ENCODE measurements around the gene SYNPO. TPM values are rescaled to one million over a fixed set of nuclear protein-coding genes. Genes with fewer than 3 reads are reported as not detected.

The SYNPO gene
- total RNA-seq, 2 donors from 2014 or later = 43.6 to 73.9 TPM

DNA sequence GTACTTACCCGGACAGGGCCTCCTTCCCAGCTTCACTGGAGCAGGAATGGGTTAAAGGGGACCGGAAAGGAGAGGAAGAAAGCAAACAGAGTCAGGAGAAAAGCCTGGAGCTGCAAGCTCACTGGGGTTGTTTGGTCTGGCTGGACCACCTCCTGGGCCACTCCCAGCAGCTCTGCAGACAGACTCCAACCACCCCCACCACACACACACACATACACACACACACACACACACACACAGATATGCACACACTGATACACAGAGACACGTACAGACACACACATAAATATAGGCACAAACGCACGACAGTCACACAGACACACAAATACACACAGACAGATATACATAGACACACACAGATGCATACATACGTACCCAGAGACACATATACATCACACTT is 34.9 kb upstream of the SYNPO start:
- intact Hi-C loops (cut with DNase I, micrococcal nuclease) = no loop called here
- ATAC-seq = no peak
- DNase-seq = no peak

DNA sequence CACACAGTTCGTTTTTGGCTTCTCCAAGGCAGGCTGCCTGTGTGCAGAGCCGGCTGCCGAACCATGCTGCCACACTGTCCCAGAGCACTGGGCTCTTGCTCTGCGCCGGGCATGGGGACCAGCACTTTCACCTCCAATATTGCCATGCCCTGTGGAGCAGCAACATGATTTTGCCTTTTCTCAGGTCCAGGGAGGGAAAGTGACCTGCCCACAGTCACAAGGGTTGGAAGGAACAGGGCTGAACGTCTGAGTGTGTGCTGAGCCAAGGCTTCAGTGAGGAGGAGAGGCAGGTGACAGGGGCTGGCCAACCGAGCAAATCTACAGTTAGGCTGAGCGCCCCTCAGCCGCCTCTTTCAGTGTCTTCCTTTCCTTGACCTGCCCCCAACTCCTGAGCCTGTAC is 34.0 kb upstream of the SYNPO start:
- no peak for DNase-seq
- ATAC-seq = no peak
- intact Hi-C loops (cut with DNase I, micrococcal nuclease) = no loop called here

DNA sequence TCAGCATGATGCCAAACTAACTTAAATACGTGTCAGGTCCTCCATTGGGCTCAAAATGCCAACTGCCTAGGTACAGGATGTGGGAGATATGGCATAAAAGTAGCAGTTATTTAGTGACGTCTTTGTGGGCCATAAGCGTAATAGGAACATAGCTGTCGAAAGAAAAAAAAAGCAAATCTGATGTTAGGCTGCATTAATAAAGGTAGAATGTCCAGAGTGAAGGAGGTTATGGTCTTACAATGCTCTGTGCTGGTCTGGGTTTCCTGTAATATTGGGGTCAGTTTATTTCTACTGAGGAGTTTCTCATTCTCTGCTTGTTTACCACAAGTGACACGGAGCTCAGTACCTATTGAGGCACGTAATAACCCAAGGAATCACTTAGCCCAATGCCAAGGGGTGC is 33.4 kb upstream of the SYNPO start:
- intact Hi-C loops (cut with DNase I, micrococcal nuclease) = no loop called here
- DNase-seq = no peak
- ATAC-seq = no peak

DNA sequence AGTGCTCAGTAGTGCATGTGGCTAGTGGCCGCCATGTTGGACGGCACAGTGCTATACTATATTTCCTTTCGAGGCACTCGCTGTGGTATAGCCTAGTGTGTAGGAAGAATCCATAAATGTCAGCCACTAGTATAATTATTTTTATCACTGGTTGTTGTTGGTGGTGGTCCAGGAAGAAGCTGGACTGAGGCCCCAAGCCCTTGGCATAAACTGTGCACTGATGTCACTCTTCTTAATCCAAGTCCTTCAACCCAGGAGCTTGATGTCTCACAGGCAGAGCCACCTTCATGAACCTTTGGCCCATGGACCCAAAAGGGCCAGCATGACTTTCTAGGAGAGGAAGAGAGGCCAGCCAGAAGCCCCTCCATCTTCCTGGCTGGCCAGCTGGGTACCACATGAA is 32.5 kb upstream of the SYNPO start:
- DNase-seq = no peak
- ATAC-seq = no peak
- intact Hi-C loops (cut with DNase I, micrococcal nuclease) = no loop called here

DNA sequence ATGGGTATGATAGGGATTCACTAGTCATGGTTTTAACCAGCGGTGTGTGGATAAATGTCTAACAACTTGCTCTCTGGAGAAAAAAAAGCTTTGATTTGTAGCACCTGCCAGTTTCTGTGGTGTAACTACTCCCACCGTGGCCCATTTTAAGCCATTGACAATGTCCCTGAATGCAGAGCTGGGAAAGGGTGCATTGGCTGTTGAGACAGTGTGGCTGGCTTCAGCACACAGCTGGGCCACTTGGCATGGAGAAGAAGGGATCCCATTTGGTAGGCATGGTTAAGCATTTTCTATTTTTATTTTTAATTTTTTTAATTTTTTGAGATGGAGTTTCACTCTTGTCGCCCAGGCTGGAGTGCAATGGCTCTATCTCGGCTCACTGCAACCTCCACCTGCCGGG is 31.5 kb upstream of the SYNPO start:
- DNase-seq = no peak

DNA sequence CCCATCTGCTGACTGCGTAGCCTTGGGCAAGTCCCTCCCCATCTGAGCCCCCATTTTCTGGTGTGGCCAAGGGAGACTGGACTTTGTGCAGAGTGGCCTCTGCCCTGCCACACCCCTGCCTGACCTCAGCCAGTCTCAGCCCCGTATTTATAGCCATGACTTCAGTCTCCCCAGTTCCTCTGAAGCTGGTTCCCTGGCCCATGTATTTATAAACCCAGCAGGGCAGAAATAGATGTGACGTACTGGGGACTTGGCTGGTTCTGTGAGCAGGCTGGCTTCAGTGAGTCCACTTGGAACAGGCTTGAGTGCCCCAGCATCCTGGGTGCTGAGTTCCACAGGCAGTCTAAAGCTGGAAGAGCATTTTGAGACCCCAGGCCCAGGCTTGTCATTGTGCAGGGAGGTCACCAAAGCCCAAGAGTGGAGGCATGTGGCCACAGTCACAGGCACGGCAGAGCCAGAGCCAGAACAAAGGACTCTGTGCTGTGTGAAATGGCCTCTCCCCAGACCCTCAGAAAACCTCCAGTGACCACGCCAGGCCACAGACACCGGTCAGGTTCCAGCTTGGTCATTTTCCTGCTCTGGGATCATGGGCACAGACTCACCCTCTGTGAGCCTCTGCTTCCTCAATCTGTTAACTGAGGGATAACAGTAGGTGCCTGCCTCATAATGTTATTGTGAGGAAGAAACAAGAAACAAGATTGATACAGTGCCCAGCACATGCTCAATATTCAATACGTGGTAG is 30.4 kb upstream of the SYNPO start:
- ATAC-seq (peak; percentile 78), DNase-seq (peak; percentile 44 to 67)
- intact Hi-C loops (cut with DNase I, micrococcal nuclease) = no loop called here

More for the DNA sequence above, 31.5 kb upstream of the SYNPO start:
- intact Hi-C loops (cut with DNase I, micrococcal nuclease) = no loop called here
- ATAC-seq = no peak

DNA sequence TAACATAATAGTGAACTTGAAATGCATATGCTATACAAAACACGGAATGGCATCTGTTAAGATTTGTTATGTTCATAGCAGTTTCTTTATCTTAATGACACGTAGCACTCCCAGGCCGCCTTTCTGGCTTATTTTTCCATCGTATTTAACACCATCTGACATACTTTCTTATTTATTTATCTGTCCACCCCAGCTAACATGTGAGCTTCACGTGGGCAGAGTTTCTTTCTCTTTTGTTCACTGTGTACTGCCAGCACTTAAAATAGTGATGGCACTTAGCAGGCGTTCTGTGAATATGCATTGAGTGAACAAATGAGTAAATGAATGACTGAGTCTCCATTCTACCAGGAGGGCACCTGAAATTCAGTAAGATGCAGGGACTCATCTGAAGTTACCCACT is 29.4 kb upstream of the SYNPO start:
- no peak for DNase-seq
- intact Hi-C loops (cut with DNase I, micrococcal nuclease) = no loop called here
- ATAC-seq = no peak

DNA sequence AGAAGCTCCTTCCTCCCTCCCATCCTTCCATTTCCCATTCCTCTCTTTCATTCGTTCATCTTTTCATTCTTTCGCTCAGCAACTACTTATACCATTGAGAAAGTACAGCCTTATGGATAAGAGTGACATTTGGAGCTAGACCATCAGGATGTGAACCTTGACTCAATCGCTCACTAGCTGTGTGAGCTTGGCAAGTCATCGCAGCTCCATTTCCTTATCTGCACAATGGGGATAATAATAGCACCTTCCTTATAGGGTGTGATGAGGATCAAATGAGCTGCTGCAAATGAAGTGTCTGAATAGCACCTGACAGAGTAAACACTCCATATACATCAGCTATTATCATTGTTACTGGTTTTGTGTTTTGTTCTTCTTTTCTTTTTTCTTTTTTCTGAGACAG is 28.1 kb upstream of the SYNPO start:
- ATAC-seq = peak; percentile 70
- intact Hi-C loops (cut with DNase I, micrococcal nuclease) = no loop called here
- peak in 1 of 2 donors; percentile 68 for DNase-seq

DNA sequence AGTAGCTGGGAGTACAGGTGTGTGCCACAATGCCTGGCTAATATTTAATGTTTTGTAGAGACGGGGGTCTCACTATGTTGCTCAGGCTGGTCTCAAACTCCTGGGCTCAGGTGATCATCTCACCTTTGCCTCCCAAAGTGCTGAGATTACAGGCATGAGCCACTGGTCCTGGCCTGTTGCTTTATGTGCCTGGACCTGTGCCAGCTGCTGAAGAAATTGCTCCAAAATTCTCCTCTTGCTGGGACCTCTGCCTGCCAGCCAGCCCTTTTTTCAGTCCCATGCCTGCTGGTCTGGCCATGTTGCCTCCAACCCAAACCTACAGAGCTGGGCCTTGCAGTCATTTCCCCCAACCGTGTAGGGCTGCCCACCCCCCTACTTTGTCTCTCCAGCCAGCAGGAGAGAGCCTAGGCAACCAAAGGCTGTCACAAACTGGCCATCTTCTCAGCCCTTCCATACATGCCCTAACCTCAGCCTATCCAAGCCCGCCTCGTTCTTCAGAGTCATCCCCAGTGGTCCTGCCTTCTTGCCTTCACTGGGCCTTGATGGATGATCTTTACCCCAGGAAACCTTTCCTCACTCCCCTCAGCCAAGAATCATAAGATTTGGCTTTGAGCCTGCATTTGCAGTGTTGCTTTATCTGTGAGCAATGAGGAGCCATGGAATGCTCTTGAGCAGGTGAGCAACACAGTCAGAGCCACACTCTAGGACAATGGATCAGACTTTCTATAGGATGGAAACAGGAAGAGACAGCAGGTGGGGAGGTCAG is 27.4 kb upstream of the SYNPO start:
- peak; percentile 47 to 55 for DNase-seq
- ATAC-seq = no peak

DNA sequence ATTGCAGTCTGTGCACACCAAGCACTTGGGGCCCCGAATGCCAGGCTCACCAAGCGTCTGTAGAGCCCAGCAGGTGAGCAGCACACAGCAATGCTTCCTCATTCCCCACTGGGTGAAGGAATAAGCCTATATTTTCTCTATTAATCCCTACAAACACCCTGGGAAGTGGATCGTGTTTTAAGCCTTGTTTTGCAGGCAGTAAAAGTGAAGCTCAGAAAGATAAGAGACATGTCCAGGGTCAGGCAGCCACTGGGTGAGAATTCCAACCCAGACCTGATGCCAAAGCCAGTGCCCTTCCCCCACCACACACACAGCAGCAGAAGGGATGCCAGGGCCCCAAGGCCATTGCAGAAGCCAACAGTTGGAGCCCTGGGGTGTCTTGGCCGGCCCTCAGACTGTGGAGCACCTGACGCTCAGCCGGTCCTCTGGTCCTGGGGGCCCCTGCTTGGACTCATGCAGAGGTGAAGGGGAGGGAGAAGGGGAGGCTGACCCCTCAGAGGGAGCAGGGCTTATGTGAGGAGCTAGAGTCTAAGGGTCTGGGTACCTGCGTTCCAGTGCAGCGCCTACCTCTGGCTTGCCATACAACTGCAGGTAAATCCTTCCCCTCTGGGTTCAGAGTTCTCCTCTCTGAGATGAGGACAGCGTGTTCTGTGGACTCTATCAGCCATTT is 26.3 kb upstream of the SYNPO start:
- DNase-seq (peak in 1 of 2 donors; percentile 25), ATAC-seq (no peak)
- intact Hi-C loops (cut with DNase I, micrococcal nuclease) = no loop called here

More for the DNA sequence above, 27.4 kb upstream of the SYNPO start:
- intact Hi-C loops (cut with DNase I, micrococcal nuclease) = no loop called here

DNA sequence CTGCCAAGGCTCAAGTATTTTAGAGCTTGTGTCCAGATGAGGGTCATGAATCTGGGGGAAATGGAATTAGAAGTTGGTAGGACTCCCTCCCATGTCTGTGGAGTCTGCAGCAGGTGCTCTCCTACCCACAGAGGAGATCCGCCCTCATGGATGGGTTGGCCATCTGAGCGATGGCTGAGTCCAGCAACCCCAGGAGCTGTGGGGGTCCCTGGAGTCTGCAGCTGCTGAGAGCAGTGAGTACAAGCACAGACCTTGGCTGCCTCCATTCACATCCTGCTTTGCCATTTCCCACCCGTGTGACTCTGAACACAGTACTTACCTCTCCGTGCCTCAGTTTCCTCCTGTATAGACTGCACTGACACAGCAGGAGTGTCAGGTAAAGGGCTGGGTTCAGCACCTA is 25.8 kb upstream of the SYNPO start:
- intact Hi-C loops (cut with DNase I, micrococcal nuclease) = no loop called here
- DNase-seq = no peak
- ATAC-seq = no peak

DNA sequence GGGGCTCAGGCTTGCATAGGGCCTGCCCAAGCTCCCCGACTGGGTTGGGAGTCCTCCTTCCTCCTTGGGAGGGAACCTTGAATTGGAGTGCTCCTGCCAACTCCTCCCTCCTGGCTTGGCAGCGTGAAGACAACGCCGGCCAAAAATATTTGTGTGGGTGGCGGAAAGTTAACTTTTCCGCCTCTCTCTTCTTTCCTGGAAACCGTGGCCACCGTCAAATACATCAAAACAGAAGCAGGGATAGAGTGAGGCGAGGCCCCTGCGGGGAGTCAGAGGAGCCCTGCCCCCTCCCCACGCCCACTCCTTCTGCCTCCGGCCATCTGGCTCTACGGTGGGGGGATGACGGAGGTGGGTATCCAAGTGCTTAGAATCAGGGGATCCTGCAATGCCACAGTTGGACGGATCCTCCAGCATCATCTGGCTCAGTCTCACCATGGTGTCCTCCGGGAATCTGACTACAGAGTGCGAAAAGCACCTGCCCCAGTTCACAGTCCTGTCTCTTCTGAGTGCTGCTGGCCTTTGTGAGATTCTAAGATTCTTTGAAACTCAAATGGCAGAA is 25.2 kb upstream of the SYNPO start:
- no peak for DNase-seq
- ATAC-seq = peak; percentile 10
- intact Hi-C loops (cut with DNase I, micrococcal nuclease) = no loop called here

DNA sequence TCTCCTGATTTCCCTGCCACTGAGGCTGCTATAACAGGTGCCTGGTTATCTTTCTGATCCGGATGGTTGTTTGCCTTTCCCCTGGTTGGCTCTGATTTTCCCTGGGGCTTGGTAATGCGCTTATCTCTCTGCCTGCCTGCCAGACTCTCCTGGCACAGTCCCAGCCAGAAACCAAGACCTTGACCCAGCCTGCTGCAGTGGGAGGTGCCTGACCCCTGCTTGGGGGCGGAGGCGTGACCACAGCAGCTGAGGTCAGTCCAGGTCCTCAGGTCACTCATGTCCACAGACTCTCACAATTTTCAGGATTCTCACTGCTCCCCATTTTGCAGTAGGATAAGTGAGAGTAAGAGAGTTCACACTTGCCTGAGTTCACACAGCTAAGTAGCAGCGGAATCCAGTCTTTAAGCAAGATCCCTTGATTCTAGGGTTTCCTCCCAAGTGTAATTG is 24.4 kb upstream of the SYNPO start:
- intact Hi-C loops (cut with DNase I, micrococcal nuclease) = no loop called here
- DNase-seq = peak; percentile 80 to 81
- ATAC-seq = peak; percentile 72

DNA sequence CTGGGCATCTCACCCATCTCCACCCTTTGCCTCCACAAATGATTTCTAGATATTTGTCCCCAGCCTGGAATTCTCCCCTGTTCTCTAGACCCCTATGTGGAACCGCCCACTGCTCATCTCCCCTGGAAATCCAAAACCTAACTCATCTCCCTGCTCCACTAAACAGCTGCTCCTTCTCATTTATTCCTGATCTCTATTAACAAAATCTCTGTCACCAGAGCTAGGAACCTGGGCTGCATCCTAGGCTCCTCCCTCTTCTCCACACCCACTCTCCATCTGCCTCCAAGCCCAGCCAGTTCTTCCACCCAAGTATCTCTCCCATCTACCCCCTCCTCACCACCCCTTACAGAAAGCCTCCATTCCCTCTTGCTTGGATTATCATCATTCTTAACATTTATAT is 24.0 kb upstream of the SYNPO start:
- DNase-seq (no peak), ATAC-seq (no peak)
- intact Hi-C loops (cut with DNase I, micrococcal nuclease) = no loop called here

DNA sequence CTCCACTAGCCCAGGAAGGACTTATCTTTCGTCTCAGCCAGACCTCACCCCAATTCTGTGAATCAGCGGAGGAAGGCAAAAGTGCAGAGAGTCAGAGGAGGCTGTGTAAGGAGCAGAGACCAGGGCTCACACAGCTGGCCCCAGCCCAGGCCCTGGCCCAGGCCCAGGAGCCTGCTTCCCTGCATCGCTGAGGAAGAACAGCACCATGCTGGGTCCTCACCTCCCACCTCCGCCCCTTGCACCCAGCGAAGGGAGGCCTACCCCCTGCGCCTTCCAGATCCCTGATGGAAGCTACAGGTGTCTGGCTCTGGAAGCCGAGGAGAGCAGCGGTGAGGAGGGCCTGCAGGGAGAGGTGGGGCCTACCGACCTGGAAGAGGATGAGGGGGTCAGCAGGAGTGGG is 22.3 kb upstream of the SYNPO start:
- intact Hi-C loops (cut with DNase I, micrococcal nuclease) = no loop called here
- no peak for DNase-seq
- no peak for ATAC-seq

DNA sequence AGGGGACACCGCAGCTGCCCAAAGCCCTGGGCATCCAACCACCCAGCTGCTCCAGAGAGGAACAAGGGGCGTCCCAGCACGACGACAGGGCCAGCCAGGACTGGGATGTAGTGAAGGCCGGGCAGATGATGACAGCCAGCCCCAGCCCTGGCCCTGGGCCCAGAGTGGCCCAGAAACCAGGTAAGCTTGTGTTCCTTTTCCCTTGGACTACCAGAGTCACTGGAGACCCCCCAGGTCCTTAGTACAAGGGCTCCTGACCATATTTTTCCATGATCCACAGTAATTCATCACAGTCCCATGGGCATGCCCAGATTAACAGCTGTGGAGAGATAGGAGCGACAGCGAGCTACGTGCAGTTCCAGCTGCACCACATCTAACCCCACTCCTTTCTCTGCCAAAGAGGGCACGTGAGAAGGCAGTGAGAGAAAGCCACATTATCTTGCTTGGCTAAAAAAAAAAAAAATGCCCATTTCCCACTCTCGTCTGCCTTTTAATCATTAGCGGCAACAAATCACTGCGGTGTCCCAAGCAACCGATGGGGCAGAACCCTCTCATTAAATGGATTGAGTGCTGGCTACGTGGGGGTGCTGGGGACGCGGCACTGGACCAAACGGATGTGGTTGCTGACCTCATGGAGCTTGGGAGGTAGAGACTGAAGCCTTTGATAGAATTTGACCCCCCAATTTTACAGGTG is 21.7 kb upstream of the SYNPO start:
- ATAC-seq (no peak), DNase-seq (no peak)
- intact Hi-C loops (cut with DNase I, micrococcal nuclease) = no loop called here

DNA sequence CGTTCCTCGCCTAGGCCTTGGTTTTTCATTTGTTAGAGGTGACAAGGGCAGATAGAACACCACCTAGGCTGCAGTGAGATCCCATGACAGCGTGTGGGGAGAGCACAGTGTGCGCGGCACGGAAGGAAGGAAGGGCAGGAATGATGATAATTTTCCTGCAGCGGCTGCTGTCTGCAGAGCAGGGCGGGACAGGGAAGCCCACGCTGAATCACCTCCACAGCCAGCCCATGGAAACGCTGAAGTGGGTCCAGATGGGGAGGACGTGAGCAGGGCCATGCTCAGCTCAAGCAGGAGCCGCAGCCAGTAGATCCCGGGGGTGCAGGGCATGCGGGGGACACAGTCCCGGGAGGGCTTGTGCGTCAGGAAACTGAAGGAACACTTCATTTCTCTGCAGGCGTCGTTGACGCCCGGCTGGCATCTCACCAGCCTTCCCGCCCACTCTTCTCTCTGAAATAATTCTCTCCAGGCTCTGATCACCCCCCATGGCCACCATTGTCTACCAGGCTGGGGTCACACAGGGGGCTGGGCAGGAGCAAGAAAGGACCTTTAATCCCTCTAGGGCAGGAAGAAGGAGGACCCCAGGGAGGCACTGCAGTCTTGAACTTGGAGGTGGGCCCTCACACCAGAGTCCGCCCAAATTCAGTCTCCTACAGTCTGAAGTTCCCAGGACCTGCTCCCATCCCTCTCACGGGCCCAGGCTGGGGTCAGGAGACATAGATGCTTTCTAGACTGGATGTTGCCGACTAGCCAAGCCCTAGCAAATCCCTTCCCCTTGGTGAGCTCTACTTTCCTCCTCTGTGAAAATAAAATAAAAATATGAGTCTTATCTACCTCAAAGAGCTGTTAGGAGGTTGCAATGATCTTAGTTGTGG is 20.9 kb upstream of the SYNPO start:
- intact Hi-C loops (cut with DNase I, micrococcal nuclease) = no loop called here
- DNase-seq (no peak), ATAC-seq (no peak)

DNA sequence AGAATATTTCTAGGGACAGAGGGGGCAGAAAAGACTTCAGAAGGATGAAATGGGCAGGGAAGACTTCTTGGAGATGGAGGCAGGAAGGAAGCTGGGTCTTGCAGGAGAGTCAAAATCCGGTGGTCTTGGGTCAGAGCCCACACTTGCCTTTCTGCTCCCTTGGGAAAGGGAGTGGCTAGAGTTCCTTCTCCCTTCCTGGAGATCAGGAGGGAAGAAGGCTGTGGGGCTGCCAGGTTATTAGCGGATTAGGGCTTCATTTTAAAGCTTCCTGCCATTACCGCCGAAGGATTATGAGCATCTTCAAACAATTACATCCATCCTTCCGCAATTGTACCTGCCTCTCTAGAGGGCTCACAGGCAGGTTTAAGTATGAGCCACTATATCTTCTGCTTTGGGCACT is 19.2 kb upstream of the SYNPO start:
- DNase-seq (no peak), ATAC-seq (no peak)
- intact Hi-C loops (cut with DNase I, micrococcal nuclease) = no loop called here
